SK-N-SH treated with all-trans-retinoic acid at 6 μM for 48 hours (cell line): ENCODE measurements around the gene ZBTB47.

Source experiments
- ISL1 ChIP-seq: fragments of 250-450 bp; sonication (Bioruptor Pico); IDR thresholded peaks from 2 replicates; pipeline ENCODE4 v2.1.2; 2022; ENCODE audit warnings: mild to moderate bottlenecking, moderate library complexity
- PATZ1 ChIP-seq: fragments of 250-450 bp; sonication (Bioruptor Pico); IDR thresholded peaks from 2 replicates; pipeline ENCODE4 v1.8.0; 2020; ENCODE audit warnings: mild to moderate bottlenecking, moderate library complexity, borderline replicate concordance
- SNAI2 ChIP-seq: fragments of 250-450 bp; sonication (Bioruptor Pico); IDR thresholded peaks from 2 replicates; pipeline ENCODE4 v1.5.0; 2020; ENCODE audit warnings: mild to moderate bottlenecking, moderate library complexity
- TOX ChIP-seq: fragments of 250-450 bp; sonication (Bioruptor Pico); IDR thresholded peaks from 2 replicates; pipeline ENCODE4 v1.8.0; 2021; ENCODE audit warnings: mild to moderate bottlenecking, moderate library complexity, borderline replicate concordance
- TSHZ2 ChIP-seq: fragments of 250-450 bp; sonication (Bioruptor Pico); IDR thresholded peaks from 2 replicates; pipeline ENCODE4 v1.5.0; 2020; ENCODE audit warnings: mild to moderate bottlenecking, moderate library complexity
- ZC3H10 ChIP-seq: fragments of 250-450 bp; sonication (Bioruptor Pico); IDR thresholded peaks from 2 replicates; pipeline ENCODE4 v1.5.1; 2021; ENCODE audit warnings: mild to moderate bottlenecking, moderate library complexity
- ZFP3 ChIP-seq: fragments of 250-450 bp; sonication (Bioruptor Pico); IDR thresholded peaks from 2 replicates; pipeline ENCODE4 v1.5.0; 2020; ENCODE audit warnings: mild to moderate bottlenecking, moderate library complexity

- TF ChIP-seq TSHZ2 (CRISPR knock-in tag) (no peak), ISL1 (no peak), TOX (CRISPR knock-in tag) (no peak), PATZ1 (CRISPR knock-in tag) (no peak), ZFP3 (no peak), SNAI2 (CRISPR knock-in tag) (no peak), ZC3H10 (CRISPR knock-in tag) (no peak)
Measured at GRCh38 chr3:42713747-42714146, 60.2 kb downstream of the ZBTB47 start.
